ENCODE results near the gene FGGY. TPM values are rescaled to one million over a fixed set of nuclear protein-coding genes. Genes with fewer than 3 reads are reported as not detected.

The FGGY gene
- total RNA-seq, 1 experiment from 2014 or later = 17.8 TPM

- intact Hi-C loops (cut with micrococcal nuclease; ENCODE audit: unreplicated experiment) = no loop called here
- H3F3A ChIP-seq (ENCODE audit: insufficient read depth, low read depth) = no peaks in the 10 kb centered on the region
- no peak overlapping the region for H3K4me2 ChIP-seq
- no peak overlapping the region for H2AFZ ChIP-seq
- no peaks in the 10 kb centered on the region for H3K27me3 ChIP-seq (ENCODE audit: insufficient read depth, low read depth)
- BruUV-seq (replicated peaks) = no TSS peak
- H3K9me2 ChIP-seq (ENCODE audit: insufficient read depth) = no peaks in the 10 kb centered on the region
- no peaks in the 10 kb centered on the region for H4K20me1 ChIP-seq (ENCODE audit: insufficient read depth)
- H3K4me3 ChIP-seq = no peak overlapping the region
- no peaks in the 10 kb centered on the region for H3K4me1 ChIP-seq (replicated peaks; ENCODE audit: insufficient read depth)
- H3K27ac ChIP-seq = no peak overlapping the region
- DNase-seq = no peak
- TF ChIP-seq, protein P1, sequence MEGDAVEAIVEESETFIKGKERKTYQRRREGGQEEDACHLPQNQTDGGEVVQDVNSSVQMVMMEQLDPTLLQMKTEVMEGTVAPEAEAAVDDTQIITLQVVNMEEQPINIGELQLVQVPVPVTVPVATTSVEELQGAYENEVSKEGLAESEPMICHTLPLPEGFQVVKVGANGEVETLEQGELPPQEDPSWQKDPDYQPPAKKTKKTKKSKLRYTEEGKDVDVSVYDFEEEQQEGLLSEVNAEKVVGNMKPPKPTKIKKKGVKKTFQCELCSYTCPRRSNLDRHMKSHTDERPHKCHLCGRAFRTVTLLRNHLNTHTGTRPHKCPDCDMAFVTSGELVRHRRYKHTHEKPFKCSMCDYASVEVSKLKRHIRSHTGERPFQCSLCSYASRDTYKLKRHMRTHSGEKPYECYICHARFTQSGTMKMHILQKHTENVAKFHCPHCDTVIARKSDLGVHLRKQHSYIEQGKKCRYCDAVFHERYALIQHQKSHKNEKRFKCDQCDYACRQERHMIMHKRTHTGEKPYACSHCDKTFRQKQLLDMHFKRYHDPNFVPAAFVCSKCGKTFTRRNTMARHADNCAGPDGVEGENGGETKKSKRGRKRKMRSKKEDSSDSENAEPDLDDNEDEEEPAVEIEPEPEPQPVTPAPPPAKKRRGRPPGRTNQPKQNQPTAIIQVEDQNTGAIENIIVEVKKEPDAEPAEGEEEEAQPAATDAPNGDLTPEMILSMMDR (conservative IDR thresholded peaks at IDR 0.05) = no peak
- no peak for TF ChIP-seq EZH2 (IDR thresholded peaks at IDR 0.05; ENCODE audit: low read depth)
- ChIA-PET CTCF (no interaction called here), POLR2A (ENCODE audit: unreplicated experiment) (interaction anchor here (0.5 kb wide), 1 partner anchor 361 kb away, joined by 5 read pairs; no protein-coding TSS in a partner anchor)
- no peaks in the 10 kb centered on the region for H3K36me3 ChIP-seq (ENCODE audit: low read depth)
- no peaks in the 10 kb centered on the region for H3K79me2 ChIP-seq (ENCODE audit: low read depth)
- no peaks in the 10 kb centered on the region for H3K9me3 ChIP-seq (ENCODE audit: insufficient read depth, low read depth)
These were observed 18.0 kb upstream of the FGGY start for GRCh38 chr1:59278780-59279354.

DNA sequence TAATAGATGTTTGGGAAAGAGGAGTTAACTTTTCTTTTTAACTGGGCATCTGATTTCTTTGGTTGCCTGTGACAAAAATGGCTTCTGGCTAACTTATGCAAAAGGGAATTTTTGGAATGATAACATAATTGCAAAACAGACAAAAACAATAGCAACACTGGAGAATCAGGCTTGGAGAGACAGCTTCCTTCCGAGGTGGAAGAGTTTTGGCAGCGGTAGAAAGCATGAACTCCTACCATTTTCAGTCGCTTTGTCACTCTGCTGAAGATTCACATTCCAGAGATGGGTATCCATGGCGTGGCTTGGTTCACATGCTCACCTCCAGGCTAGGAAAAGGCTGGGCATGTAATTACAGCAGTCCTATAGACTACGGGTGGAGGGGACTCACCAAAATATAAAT lies 17.2 kb upstream of the FGGY start:
- no peaks in the 10 kb centered on the region for H3K9me3 ChIP-seq (ENCODE audit: insufficient read depth, low read depth)
- H3K79me2 ChIP-seq (ENCODE audit: low read depth) = no peaks in the 10 kb centered on the region
- intact Hi-C loops (cut with micrococcal nuclease; ENCODE audit: unreplicated experiment) = no loop called here
- no peaks in the 10 kb centered on the region for H3K9me2 ChIP-seq (ENCODE audit: insufficient read depth)
- CTCF ChIA-PET = no interaction called here
- H3K4me2 ChIP-seq = no peak overlapping the region
- no peaks in the 10 kb centered on the region for H3F3A ChIP-seq (ENCODE audit: insufficient read depth, low read depth)
- no peak overlapping the region for H2AFZ ChIP-seq
- BruUV-seq (replicated peaks) = no TSS peak
- TF ChIP-seq EZH2 (IDR thresholded peaks at IDR 0.05; ENCODE audit: low read depth) = no peak
- TF ChIP-seq, protein P1 (conservative IDR thresholded peaks at IDR 0.05) = no peak
- no peak for DNase-seq
- H3K36me3 ChIP-seq (ENCODE audit: low read depth) = no peaks in the 10 kb centered on the region
- H3K27ac ChIP-seq = no peak overlapping the region
- H3K4me1 ChIP-seq (replicated peaks; ENCODE audit: insufficient read depth) = no peaks in the 10 kb centered on the region
- no peaks in the 10 kb centered on the region for H4K20me1 ChIP-seq (ENCODE audit: insufficient read depth)
- H3K4me3 ChIP-seq = no peak overlapping the region
- no peaks in the 10 kb centered on the region for H3K27me3 ChIP-seq (ENCODE audit: insufficient read depth, low read depth)
- POLR2A ChIA-PET (ENCODE audit: unreplicated experiment) = interaction anchor here (0.5 kb wide), 1 partner anchor 362 kb away, joined by 5 read pairs; no protein-coding TSS in a partner anchor

GRCh38 chr1:59282951-59283350 lies 13.9 kb upstream of the FGGY start:
- H3K4me1 ChIP-seq (replicated peaks; ENCODE audit: insufficient read depth) = no peaks in the 10 kb centered on the region
- H3K4me2 ChIP-seq = no peak overlapping the region
- H3K36me3 ChIP-seq (ENCODE audit: low read depth) = no peaks in the 10 kb centered on the region
- no peak overlapping the region for H2AFZ ChIP-seq
- no peaks in the 10 kb centered on the region for H3K9me3 ChIP-seq (ENCODE audit: insufficient read depth, low read depth)
- H3K79me2 ChIP-seq (ENCODE audit: low read depth) = no peaks in the 10 kb centered on the region
- ChIA-PET CTCF (no interaction called here), POLR2A (ENCODE audit: unreplicated experiment) (interaction anchor here (0.6 kb wide), 1 partner anchor 228 kb away, joined by 4 read pairs; no protein-coding TSS in a partner anchor)
- intact Hi-C loops (cut with micrococcal nuclease; ENCODE audit: unreplicated experiment) = no loop called here
- H3K27me3 ChIP-seq (ENCODE audit: insufficient read depth, low read depth) = no peaks in the 10 kb centered on the region
- BruUV-seq (replicated peaks) = no TSS peak
- H3K9me2 ChIP-seq (ENCODE audit: insufficient read depth) = 0 out of 2 replicates have a peak, but pooled peaks cover 7% of the 10 kb centered on the region
- no peaks in the 10 kb centered on the region for H3F3A ChIP-seq (ENCODE audit: insufficient read depth, low read depth)
- no peaks in the 10 kb centered on the region for H4K20me1 ChIP-seq (ENCODE audit: insufficient read depth)
- H3K4me3 ChIP-seq = no peak overlapping the region
- no peak for DNase-seq
- H3K27ac ChIP-seq = no peak overlapping the region
- TF ChIP-seq, protein P1 (conservative IDR thresholded peaks at IDR 0.05) = no peak
